K562 (cell line): ENCODE data around the gene CD55. TPM values are rescaled to one million over a fixed set of nuclear protein-coding genes. Genes with fewer than 3 reads are reported as not detected.
A peak's percentile ranks its signal among the peaks of the same experiment; 100 is the strongest.

ENCODE experiments used
- CHD4 ChIP-seq: fragments of 200-600 bp; sonication (generic); IDR thresholded peaks from 3 replicates; pipeline ENCODE4 v1.6.1; 2012; ENCODE audit warnings: low read depth, mild to moderate bottlenecking, mixed read lengths, low read length, inconsistent platforms; ENCODE audit not compliant: insufficient read depth, insufficient replicate concordance, poor library complexity, severe bottlenecking
- EGR1 ChIP-seq: fragments of 450-650 bp; conservative IDR thresholded peaks from 2 replicates; pipeline ENCODE4 v1.6.1; 2017; ENCODE audit warnings: mild to moderate bottlenecking
- MTF1 ChIP-seq: fragments of 250-450 bp; sonication (Bioruptor Pico); IDR thresholded peaks from 2 replicates; pipeline ENCODE4 v1.9.0; 2021; ENCODE audit warnings: moderate library complexity, mild to moderate bottlenecking, inconsistent platforms, borderline replicate concordance
- polyA plus RNA-seq, 8 experiments: library from polyadenylated mRNA; depleted of rRNA in 4 of 8; stranded (reverse) in 5 of 8; unstranded in 3 of 8; fragments of >200 nt; fragmentation: Nextera tagmentation in 2 of 8; fragmentation: Illumina TruSeq in 1 of 8; extraction: Ambion mirVana in 2 of 8; extraction: Trizol in 1 of 8; gene quantifications; 2 replicates each; pipeline versions ENCODE4 v1.2.1 to v1.2.3, GENCODE V29; 2011 to 2014; ENCODE audit warnings: inconsistent platforms in 1 of 8, missing spikeins in 1 of 8
- total RNA-seq, 7 experiments: library from RNA; depleted of rRNA in 6 of 7; stranded (reverse); fragments of >200 nt in 6 of 7; fragmentation: Illumina TruSeq in 2 of 7; extraction: Trizol in 2 of 7; gene quantifications; 2 replicates each; pipeline versions ENCODE4 v1.2.1 to v1.2.3, GENCODE V29; 2011 to 2021; ENCODE audit warnings: low replicate concordance in 1 of 7
- TF ChIP-seq, protein P1 (sequence below): fragments of 250-450 bp; sonication (Bioruptor Pico); IDR thresholded peaks from 2 replicates; pipeline ENCODE4 v1.4.0; 2020
- TF ChIP-seq, protein P2 (sequence below): fragments of 250-450 bp; sonication (Bioruptor Pico); IDR thresholded peaks from 2 replicates; pipeline ENCODE4 v1.8.0; 2022; ENCODE audit warnings: moderate library complexity, mild to moderate bottlenecking, inconsistent platforms
- TF ChIP-seq, protein P3 (sequence below): fragments of 250-450 bp; sonication (Bioruptor Pico); IDR thresholded peaks from 2 replicates; pipeline ENCODE4 v1.4.0; 2020
- TF ChIP-seq, protein P4 (sequence below): sonication (generic); formaldehyde crosslinking; IDR thresholded peaks from 2 replicates; pipeline ENCODE4 v1.8.0; 2023; ENCODE audit warnings: missing genetic modification reagents, mild to moderate bottlenecking, borderline replicate concordance
- TF ChIP-seq, protein P5 (sequence below): sonication (generic); formaldehyde crosslinking; IDR thresholded peaks from 2 replicates; pipeline ENCODE4 v1.8.0; 2022; ENCODE audit warnings: mild to moderate bottlenecking, low read depth, missing genetic modification reagents

CD55 gene
- total and polyA plus RNA-seq, 9 of the 15 experiments (the other 6 are each of a cell fraction or from before 2014, with no cell fraction given) = 17.7 to 150 (median 97.0) TPM

DNA sequence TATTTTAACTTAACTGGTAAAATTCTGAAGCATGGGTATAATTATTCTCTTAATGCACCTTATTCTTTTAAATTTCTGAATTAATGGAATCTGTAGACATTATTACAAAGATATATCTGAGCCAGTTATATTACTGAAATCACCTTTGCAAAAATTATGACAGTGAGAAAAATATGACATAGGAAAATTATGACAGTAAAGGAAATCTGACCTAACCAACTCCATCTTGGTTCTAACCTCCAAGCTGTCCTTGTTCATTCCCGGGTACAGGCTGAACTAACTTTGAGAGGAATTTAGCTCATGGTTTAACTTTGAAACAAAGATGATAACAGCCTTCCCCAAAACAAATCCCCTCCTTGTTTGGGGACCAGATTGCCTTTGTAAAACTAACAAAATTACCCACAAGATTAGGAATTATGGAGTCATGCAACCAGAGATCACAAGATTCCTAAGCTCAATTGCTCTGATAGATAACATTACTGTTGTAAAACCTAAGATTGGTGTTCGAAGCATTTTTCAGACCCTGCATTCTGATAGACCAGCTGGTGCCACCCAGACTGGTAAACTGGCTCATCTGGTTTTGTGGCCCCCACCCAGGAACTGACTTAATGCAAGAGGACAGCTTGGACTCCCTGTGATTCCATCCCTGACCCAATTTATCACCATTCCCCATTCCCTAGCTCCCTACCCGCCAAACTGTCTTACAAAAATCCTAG lies 9.4 kb upstream of the CD55 start (continued):
- TF ChIP-seq, protein P1, sequence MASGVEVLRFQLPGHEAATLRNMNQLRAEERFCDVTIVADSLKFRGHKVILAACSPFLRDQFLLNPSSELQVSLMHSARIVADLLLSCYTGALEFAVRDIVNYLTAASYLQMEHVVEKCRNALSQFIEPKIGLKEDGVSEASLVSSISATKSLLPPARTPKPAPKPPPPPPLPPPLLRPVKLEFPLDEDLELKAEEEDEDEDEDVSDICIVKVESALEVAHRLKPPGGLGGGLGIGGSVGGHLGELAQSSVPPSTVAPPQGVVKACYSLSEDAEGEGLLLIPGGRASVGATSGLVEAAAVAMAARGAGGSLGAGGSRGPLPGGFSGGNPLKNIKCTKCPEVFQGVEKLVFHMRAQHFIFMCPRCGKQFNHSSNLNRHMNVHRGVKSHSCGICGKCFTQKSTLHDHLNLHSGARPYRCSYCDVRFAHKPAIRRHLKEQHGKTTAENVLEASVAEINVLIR (CRISPR knock-in tag) = peak; percentile 36; the same call in 1 of the 2 replicates
- TF ChIP-seq, protein P2, sequence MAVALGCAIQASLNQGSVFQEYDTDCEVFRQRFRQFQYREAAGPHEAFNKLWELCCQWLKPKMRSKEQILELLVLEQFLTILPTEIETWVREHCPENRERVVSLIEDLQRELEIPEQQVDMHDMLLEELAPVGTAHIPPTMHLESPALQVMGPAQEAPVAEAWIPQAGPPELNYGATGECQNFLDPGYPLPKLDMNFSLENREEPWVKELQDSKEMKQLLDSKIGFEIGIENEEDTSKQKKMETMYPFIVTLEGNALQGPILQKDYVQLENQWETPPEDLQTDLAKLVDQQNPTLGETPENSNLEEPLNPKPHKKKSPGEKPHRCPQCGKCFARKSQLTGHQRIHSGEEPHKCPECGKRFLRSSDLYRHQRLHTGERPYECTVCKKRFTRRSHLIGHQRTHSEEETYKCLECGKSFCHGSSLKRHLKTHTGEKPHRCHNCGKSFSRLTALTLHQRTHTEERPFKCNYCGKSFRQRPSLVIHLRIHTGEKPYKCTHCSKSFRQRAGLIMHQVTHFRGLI = peak; percentile 93
- TF ChIP-seq, protein P3, sequence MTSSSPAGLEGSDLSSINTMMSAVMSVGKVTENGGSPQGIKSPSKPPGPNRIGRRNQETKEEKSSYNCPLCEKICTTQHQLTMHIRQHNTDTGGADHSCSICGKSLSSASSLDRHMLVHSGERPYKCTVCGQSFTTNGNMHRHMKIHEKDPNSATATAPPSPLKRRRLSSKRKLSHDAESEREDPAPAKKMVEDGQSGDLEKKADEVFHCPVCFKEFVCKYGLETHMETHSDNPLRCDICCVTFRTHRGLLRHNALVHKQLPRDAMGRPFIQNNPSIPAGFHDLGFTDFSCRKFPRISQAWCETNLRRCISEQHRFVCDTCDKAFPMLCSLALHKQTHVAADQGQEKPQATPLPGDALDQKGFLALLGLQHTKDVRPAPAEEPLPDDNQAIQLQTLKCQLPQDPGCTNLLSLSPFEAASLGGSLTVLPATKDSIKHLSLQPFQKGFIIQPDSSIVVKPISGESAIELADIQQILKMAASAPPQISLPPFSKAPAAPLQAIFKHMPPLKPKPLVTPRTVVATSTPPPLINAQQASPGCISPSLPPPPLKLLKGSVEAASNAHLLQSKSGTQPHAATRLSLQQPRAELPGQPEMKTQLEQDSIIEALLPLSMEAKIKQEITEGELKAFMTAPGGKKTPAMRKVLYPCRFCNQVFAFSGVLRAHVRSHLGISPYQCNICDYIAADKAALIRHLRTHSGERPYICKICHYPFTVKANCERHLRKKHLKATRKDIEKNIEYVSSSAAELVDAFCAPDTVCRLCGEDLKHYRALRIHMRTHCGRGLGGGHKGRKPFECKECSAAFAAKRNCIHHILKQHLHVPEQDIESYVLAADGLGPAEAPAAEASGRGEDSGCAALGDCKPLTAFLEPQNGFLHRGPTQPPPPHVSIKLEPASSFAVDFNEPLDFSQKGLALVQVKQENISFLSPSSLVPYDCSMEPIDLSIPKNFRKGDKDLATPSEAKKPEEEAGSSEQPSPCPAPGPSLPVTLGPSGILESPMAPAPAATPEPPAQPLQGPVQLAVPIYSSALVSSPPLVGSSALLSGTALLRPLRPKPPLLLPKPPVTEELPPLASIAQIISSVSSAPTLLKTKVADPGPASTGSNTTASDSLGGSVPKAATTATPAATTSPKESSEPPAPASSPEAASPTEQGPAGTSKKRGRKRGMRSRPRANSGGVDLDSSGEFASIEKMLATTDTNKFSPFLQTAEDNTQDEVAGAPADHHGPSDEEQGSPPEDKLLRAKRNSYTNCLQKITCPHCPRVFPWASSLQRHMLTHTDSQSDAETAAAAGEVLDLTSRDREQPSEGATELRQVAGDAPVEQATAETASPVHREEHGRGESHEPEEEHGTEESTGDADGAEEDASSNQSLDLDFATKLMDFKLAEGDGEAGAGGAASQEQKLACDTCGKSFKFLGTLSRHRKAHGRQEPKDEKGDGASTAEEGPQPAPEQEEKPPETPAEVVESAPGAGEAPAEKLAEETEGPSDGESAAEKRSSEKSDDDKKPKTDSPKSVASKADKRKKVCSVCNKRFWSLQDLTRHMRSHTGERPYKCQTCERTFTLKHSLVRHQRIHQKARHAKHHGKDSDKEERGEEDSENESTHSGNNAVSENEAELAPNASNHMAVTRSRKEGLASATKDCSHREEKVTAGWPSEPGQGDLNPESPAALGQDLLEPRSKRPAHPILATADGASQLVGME = peak; percentile 94
- no peak for TF ChIP-seq CHD4
- TF ChIP-seq MTF1 (CRISPR knock-in tag) = 0 out of 2 replicates have a peak, but pooled peaks have one; percentile 64
- TF ChIP-seq, protein P4, sequence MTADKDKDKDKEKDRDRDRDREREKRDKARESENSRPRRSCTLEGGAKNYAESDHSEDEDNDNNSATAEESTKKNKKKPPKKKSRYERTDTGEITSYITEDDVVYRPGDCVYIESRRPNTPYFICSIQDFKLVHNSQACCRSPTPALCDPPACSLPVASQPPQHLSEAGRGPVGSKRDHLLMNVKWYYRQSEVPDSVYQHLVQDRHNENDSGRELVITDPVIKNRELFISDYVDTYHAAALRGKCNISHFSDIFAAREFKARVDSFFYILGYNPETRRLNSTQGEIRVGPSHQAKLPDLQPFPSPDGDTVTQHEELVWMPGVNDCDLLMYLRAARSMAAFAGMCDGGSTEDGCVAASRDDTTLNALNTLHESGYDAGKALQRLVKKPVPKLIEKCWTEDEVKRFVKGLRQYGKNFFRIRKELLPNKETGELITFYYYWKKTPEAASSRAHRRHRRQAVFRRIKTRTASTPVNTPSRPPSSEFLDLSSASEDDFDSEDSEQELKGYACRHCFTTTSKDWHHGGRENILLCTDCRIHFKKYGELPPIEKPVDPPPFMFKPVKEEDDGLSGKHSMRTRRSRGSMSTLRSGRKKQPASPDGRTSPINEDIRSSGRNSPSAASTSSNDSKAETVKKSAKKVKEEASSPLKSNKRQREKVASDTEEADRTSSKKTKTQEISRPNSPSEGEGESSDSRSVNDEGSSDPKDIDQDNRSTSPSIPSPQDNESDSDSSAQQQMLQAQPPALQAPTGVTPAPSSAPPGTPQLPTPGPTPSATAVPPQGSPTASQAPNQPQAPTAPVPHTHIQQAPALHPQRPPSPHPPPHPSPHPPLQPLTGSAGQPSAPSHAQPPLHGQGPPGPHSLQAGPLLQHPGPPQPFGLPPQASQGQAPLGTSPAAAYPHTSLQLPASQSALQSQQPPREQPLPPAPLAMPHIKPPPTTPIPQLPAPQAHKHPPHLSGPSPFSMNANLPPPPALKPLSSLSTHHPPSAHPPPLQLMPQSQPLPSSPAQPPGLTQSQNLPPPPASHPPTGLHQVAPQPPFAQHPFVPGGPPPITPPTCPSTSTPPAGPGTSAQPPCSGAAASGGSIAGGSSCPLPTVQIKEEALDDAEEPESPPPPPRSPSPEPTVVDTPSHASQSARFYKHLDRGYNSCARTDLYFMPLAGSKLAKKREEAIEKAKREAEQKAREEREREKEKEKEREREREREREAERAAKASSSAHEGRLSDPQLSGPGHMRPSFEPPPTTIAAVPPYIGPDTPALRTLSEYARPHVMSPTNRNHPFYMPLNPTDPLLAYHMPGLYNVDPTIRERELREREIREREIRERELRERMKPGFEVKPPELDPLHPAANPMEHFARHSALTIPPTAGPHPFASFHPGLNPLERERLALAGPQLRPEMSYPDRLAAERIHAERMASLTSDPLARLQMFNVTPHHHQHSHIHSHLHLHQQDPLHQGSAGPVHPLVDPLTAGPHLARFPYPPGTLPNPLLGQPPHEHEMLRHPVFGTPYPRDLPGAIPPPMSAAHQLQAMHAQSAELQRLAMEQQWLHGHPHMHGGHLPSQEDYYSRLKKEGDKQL = no peak
- TF ChIP-seq EGR1 = no peak
- TF ChIP-seq, protein P5, sequence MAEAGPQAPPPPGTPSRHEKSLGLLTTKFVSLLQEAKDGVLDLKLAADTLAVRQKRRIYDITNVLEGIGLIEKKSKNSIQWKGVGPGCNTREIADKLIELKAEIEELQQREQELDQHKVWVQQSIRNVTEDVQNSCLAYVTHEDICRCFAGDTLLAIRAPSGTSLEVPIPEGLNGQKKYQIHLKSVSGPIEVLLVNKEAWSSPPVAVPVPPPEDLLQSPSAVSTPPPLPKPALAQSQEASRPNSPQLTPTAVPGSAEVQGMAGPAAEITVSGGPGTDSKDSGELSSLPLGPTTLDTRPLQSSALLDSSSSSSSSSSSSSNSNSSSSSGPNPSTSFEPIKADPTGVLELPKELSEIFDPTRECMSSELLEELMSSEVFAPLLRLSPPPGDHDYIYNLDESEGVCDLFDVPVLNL (CRISPR knock-in tag) = no peak
